DMS114 treated with DMSO at 0.1 percent for 48 hours (cell line): ENCODE measurements around the gene PPP2R5C.
"Not testable (repeated sequence)": the region's sequence is repeated elsewhere in the genome, so short reads cannot be mapped to it uniquely, and the experiment has no call there.

Source experiments
- DNase-seq: peaks from one replicate; lab custom pipeline; 2025; ENCODE audit not compliant: unreplicated experiment; lab: John Stamatoyannopoulos, UW

Gene PPP2R5C

GRCh38 chr14:101961746-101962502 lies 200.4 kb downstream of the PPP2R5C start:
- DNase-seq, result no peak

GRCh38 chr14:101962503-101962874 lies 201.0 kb downstream of the PPP2R5C start:
- DNase-seq, result no peak

GRCh38 chr14:101963052-101963451 lies 201.5 kb downstream of the PPP2R5C start:
- no peak for DNase-seq

GRCh38 chr14:101963656-101964296 lies 202.3 kb downstream of the PPP2R5C start:
- DNase-seq, result no peak

GRCh38 chr14:101964297-101965180 lies 203.0 kb downstream of the PPP2R5C start, which contains the start of gene DYNC1H1:
TSS of gene DYNC1H1 (plus strand) at chr14:101964573. CDS start at chr14:101964692, 119 bp downstream.
- DNase-seq, result peak; percentile 66

GRCh38 chr14:101965181-101965544 lies 203.7 kb downstream of the PPP2R5C start:
- DNase-seq, result peak; percentile 31

- no peak for DNase-seq
Measured at GRCh38 chr14:101965770-101966722, 204.5 kb downstream of the PPP2R5C start.

- DNase-seq, result no peak
Measured at GRCh38 chr14:101966742-101967141, 205.2 kb downstream of the PPP2R5C start.

GRCh38 chr14:101968186-101968585 lies 206.7 kb downstream of the PPP2R5C start:
- no peak for DNase-seq

- DNase-seq, result no peak
Measured at GRCh38 chr14:101969481-101969880, 208.0 kb downstream of the PPP2R5C start.

GRCh38 chr14:101970830-101971400 lies 209.4 kb downstream of the PPP2R5C start:
- no peak for DNase-seq

- not testable (repeated sequence) for DNase-seq
Measured at GRCh38 chr14:101971458-101971857, 209.9 kb downstream of the PPP2R5C start.

GRCh38 chr14:101972126-101972866 lies 210.8 kb downstream of the PPP2R5C start:
- no peak for DNase-seq

- no peak for DNase-seq
Measured at GRCh38 chr14:101973356-101973755, 211.8 kb downstream of the PPP2R5C start.

- DNase-seq, result no peak
Measured at GRCh38 chr14:101975231-101975630, 213.7 kb downstream of the PPP2R5C start.
